Heart right ventricle (tissue), 16 donors: Measurements from ENCODE around the gene CDC123. TPM values are rescaled to one million over a fixed set of nuclear protein-coding genes. Genes with fewer than 3 reads are reported as not detected.
A peak's percentile ranks its signal among the peaks of the same experiment; 100 is the strongest.
"Not testable (repeated sequence)": the region's sequence is repeated elsewhere in the genome, so short reads cannot be mapped to it uniquely, and the experiment has no call there.

Source experiments
- ATAC-seq, 8 donors: fragments of 200-7000 bp; cut with Tn5 transposase; one replicate each; pipeline ENCODE4 v1.9.1; 2020; ENCODE audit warnings: mild to moderate bottlenecking in 8 of 8, moderate library complexity in 8 of 8, moderate number of reproducible peaks in 1 of 8
- DNase-seq, 2 donors: peaks; one replicate each; pipeline ENCODE4 v3.0.0-alpha.2; 2020
- H3K27ac ChIP-seq, 10 donors: fragments of 200-600 bp; sonication (generic) in 2 of 10; one replicate each; pipeline versions ENCODE4 v1.5.0 to v1.8.0; 2020 to 2022; ENCODE audit warnings: mild to moderate bottlenecking in 3 of 10
- H3K27me3 ChIP-seq, 7 donors: fragments of 200-600 bp; one replicate each; pipeline ENCODE4 v1.8.0; 2021 to 2022; ENCODE audit warnings: mild to moderate bottlenecking in 2 of 7
- H3K36me3 ChIP-seq, 9 donors: fragments of 200-600 bp; sonication (generic) in 1 of 9; one replicate each; pipeline versions ENCODE4 v1.5.0 to v1.8.0; 2020 to 2022; ENCODE audit warnings: mild to moderate bottlenecking in 2 of 9
- H3K4me1 ChIP-seq, 9 donors: fragments of 200-600 bp; sonication (generic) in 1 of 9; one replicate each; pipeline versions ENCODE4 v1.5.0 to v1.8.0; 2020 to 2022; ENCODE audit warnings: mild to moderate bottlenecking in 4 of 9
- H3K4me3 ChIP-seq, 10 donors: fragments of 200-600 bp; sonication (generic) in 2 of 10; one replicate each; pipeline versions ENCODE4 v1.5.0 to v1.8.0; 2020 to 2022; ENCODE audit warnings: mild to moderate bottlenecking in 7 of 10, moderate library complexity in 2 of 10
- H3K9me3 ChIP-seq, 11 donors: fragments of 200-600 bp in 10 of 11; sonication (generic) in 2 of 11; one replicate each; pipeline versions ENCODE4 v1.5.0 to v1.8.0; 2013 to 2022; ENCODE audit warnings: mild to moderate bottlenecking in 2 of 11, control low read depth in 1 of 11, moderate library complexity in 1 of 11
- CTCF ChIP-seq, 9 donors: fragments of 200-600 bp; sonication (generic) in 2 of 9; IDR thresholded peaks; one replicate each; pipeline versions ENCODE4 v1.5.0 to v1.8.0; 2021 to 2022; ENCODE audit warnings: antibody characterized with exemption in 9 of 9, mild to moderate bottlenecking in 5 of 9, moderate library complexity in 1 of 9
- whole genome bisulfite sequencing, 2 donors: extraction: QIAGEN DNeasy Blood & Tissue Kit; methylation state at CpG; one replicate each; pipeline ENCODE4 v1.1.7; 2013; ENCODE audit warnings: inconsistent platforms in 1 of 2; 5-methylcytosine and 5-hydroxymethylcytosine counted together
- intact Hi-C, 10 donors: fragments of 100-400 bp; cut with DNase I; formaldehyde crosslinking; loops; one replicate each; pipeline versions ENCODE4 v1.11.1 to v1.14.2; 2022
- polyA plus RNA-seq, 2 donors: library from polyadenylated mRNA; stranded (reverse); fragments of 200-250 nt; gene quantifications; one replicate each; pipeline ENCODE4 v1.2.3, GENCODE V29; 2013
- total RNA-seq, 10 donors: library from RNA; stranded (reverse); fragmentation: NEBNext Ultra II Directional in 3 of 10; extraction: Animal tissue kit (Norgen Biotek cat#: 25700) in 3 of 10; gene quantifications; one replicate each; pipeline versions ENCODE4 v1.2.1 to v1.2.4, GENCODE V29; 2021 to 2023
- donor health status: Arrhythmogenic right ventricular cardiomyopathy.
- donor health status: ischemic (EF 13 %, LVEDD 7.1; RV severe dilation, severe dysfunction).
- donor health status: healthy with polysubstance abuse.
- donor health status: DM: no; HTN: yes; CAD: no.
- donor health status: DM: no; HTN: no; CAD: no.
- donor health status: ischemic (EF 25% LVEDD 6.9; RV normal size, moderate dysfunction).
- donor health status: ischemic (EF 25% LVEDD 5.7; RV mildly dilated, moderate dysfunction).
- donor health status: healthy.
- donor health status: DM: yes; HTN: yes; CAD: no.
- donor health status: Ischemic cardiomyopathy.
- donor health status: ischemic (EF 35%, LVEDD 5.7; RV mildly dilated, moderate dysfunction).
- donor health status: nonischemic (EF 11% LVEDD 7.7; RV severe dilation, severe dysfunction).
- donor health status: DM: yes; HTN: yes; CAD: no.
- donor health status: PGD.
- donor health status: ischemic (EF 29% LVEDD 5.4; RV normal size, mild dysfunction).
- donor health status: nonischemic (EF 23%, LVEDD 6.1; RV moderate dilation, normal function).

CDC123 gene
- total and polyA plus RNA-seq, 12 donors, result 22.2 to 57.6 (median 47.0) TPM

DNA sequence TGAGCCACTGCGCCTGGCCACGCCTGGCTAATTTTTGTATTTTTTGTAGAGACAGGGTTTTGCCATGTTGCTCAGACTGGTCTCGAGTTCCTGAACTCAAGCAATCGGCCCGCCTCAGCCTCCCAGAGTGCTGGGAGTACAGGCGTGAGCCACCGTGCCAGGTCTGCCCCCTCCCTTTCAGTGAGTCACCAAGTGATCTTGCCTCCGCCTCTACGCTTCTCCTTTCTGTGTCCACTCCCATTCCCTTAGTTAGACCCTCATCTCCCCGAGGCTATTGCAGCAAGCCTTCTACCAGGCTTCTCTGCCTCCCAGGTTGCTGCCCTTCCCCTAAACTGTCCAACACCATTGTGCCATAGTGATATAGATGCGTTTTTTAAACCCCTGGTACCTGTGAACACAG is 32.9 kb downstream of the CDC123 start:
- H3K27me3 ChIP-seq, result no peaks in the 10 kb centered on the region
- H3K36me3 ChIP-seq, result peaks cover 0 to 88% (median 23%) of the 10 kb centered on the region in 9 donors
- intact Hi-C loops, result no loop called here
- no peak overlapping the region for H3K4me3 ChIP-seq
- no peak for ATAC-seq
- H3K27ac ChIP-seq, result no peak overlapping the region
- H3K9me3 ChIP-seq, result no peaks in the 10 kb centered on the region
- H3K4me1 ChIP-seq, result peaks cover 0 to 7% (median 0%) of the 10 kb centered on the region in 9 donors
- 96 to 97% methylated on average over 11 of the region's 11 CpGs for WGBS, 2 donors
- DNase-seq, result no peak
- TF ChIP-seq CTCF (IDR thresholded peaks at IDR 0.05), result no peak

DNA sequence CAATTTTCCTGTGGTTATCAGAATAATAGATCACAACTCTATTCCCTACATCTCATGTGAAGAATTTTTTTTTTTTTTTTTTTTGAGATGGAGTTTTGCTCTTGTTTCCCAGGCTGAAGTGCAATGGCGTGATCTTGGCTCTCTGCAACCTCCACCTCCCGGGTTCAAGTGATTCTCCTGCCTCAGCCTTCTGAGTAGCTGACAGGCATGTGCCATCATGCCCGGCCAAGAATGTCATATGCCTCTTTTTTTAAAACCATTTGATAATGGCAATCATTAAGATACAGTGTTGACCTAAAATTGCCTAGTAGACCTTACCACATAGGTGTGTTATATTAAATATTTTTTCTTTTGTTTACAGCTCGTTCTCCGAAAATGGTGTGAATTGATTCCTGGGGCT is 38.7 kb downstream of the CDC123 start:
- Histone ChIP-seq H3K27ac (peak overlapping the region in 9 of 10 donors; percentile 25 to 83 (median 56)), H3K4me1 (peaks cover 0 to 16% (median 5%) of the 10 kb centered on the region in 9 donors), H3K36me3 (peaks cover 0 to 99% (median 37%) of the 10 kb centered on the region in 9 donors)
- H3K4me3 ChIP-seq, H3K9me3 ChIP-seq, H3K27me3 ChIP-seq, intact Hi-C loops, DNase-seq: not testable (repeated sequence)
- peak in 5 of 8 donors; percentile 35 to 57 (median 53) for ATAC-seq
- WGBS, 2 donors, result 56 to 74% methylated on average over 5 of the region's 5 CpGs

DNA sequence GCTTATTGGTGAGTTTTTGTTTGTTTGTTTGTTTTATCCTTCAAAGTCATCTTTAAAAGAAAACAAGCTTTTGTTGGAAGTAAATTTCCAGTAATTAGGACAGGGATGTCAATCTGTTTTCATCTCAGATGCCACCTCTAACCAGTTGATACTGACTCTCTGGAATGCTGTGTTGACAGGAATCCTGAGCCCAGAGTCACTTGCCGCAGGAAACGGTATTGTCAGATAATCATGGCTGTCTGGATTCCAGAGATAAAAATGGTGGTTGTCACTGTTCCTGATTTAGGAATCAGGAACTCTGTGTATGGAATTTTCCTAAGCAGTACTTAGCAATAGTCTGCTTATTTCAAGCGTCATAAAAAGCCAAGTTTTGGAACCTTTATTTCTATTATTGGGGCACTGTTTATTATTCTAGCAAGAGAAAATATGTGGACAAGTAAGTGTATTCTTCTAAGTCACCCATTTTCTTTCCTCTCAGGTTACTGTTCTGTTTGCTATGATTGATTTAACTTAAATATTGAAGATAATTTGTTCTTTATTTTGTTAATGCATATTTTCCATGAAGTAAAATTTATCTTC is 39.2 kb downstream of the CDC123 start:
- peaks cover 0 to 17% (median 7%) of the 10 kb centered on the region in 9 donors for H3K4me1 ChIP-seq
- TF ChIP-seq CTCF (IDR thresholded peaks at IDR 0.05), result no peak
- intact Hi-C loops, result no loop called here
- peaks cover 0 to 99% (median 37%) of the 10 kb centered on the region in 9 donors for H3K36me3 ChIP-seq
- H3K27me3 ChIP-seq, result no peaks in the 10 kb centered on the region
- H3K9me3 ChIP-seq, result no peaks in the 10 kb centered on the region
- H3K4me3 ChIP-seq, result no peak overlapping the region
- peak overlapping the region; percentile 25 to 83 (median 56) for H3K27ac ChIP-seq
- DNase-seq (no peak), ATAC-seq (peak; percentile 42 to 85 (median 79))
- WGBS, 2 donors, result 34 to 41% methylated on average over 3 of the region's 3 CpGs

DNA sequence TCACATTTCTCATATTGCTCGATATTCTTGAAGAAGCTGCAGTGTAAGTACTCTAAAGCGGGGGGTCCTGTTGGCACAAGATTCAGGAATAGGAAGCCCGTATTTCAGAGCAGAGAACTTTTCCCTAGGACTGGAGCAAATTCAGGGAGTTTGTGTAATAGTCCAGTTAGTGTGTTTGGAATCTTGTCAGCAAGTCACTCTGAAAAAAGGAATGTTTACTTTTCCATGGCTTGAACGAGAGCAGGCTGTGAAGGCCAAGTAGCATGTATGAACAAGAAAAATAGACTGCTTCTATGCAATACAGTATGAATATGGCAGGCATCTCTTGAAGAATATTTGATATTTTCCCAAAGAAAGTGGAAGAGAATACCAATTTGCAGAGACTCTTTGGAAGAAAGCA is 39.8 kb downstream of the CDC123 start:
- H3K9me3 ChIP-seq, result no peaks in the 10 kb centered on the region
- H3K4me3 ChIP-seq, result no peak overlapping the region
- no peaks in the 10 kb centered on the region for H3K27me3 ChIP-seq
- H3K4me1 ChIP-seq, result peaks cover 0 to 22% (median 13%) of the 10 kb centered on the region in 9 donors
- TF ChIP-seq CTCF (IDR thresholded peaks at IDR 0.05), result no peak
- ATAC-seq (peak in 2 of 8 donors; percentile 30 to 35), DNase-seq (no peak)
- peak overlapping the region; percentile 25 to 83 (median 56) for H3K27ac ChIP-seq
- intact Hi-C loops, result no loop called here
- H3K36me3 ChIP-seq, result peaks cover 0 to 99% (median 31%) of the 10 kb centered on the region in 9 donors
- 62 to 66% methylated on average over 4 of the region's 4 CpGs for WGBS, 2 donors
